ENCODE results near the gene P2RX7.
"Not testable (repeated sequence)": the region's sequence is repeated elsewhere in the genome, so short reads cannot be mapped to it uniquely, and the experiment has no call there.

Gene P2RX7

DNA sequence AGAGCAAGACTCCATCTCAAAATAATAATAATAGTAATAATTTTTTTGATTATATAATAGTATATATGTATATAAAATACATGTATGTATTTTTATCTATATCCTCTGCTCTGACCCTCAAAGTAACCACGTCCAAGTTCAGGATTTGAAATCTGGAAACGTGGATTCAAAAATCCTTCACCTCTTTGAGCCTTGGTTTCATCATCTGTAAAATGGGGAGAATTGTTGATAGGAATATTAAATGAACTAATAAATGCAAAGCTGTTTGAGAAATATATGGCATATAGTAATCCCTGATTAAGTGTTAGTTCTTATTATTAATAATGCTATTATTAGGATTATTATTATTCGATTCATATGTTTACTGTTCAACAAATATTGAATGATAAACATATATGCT, 2.6 kb downstream of the P2RX7 start:
- no peak for DNase-seq (ENCODE audit: low read depth in 2 of 2)

DNA sequence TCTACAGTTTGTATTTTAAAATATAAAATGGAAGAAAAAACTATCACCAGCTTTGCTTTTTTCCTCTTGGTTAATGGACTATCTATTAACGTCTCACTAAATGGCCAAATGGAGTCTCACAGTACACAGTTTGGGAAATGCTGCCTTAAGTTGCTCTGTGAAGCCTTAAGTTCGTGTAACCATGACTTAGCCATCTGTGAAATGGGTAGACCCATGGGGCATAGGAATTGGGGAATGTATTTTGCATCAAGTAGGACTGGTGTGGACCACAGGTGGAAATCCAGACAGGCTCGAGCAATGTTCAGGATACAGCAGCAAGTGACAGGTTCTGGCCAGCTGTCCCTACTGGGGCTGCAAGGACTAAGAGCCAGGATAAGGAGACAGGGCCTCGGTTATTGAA, 4.8 kb downstream of the P2RX7 start:
- no peak for DNase-seq (ENCODE audit: low read depth in 2 of 2)

- DNase-seq (ENCODE audit: low read depth in 2 of 2) = no peak
Observed at GRCh38 chr12:121138284-121138683, 5.6 kb downstream of the P2RX7 start.

- no peak for DNase-seq (ENCODE audit: low read depth in 2 of 2)
Observed at GRCh38 chr12:121139286-121139685, 6.6 kb downstream of the P2RX7 start.

- DNase-seq (ENCODE audit: low read depth in 2 of 2) = no peak
Observed at GRCh38 chr12:121142171-121142950, 9.7 kb downstream of the P2RX7 start.

DNA sequence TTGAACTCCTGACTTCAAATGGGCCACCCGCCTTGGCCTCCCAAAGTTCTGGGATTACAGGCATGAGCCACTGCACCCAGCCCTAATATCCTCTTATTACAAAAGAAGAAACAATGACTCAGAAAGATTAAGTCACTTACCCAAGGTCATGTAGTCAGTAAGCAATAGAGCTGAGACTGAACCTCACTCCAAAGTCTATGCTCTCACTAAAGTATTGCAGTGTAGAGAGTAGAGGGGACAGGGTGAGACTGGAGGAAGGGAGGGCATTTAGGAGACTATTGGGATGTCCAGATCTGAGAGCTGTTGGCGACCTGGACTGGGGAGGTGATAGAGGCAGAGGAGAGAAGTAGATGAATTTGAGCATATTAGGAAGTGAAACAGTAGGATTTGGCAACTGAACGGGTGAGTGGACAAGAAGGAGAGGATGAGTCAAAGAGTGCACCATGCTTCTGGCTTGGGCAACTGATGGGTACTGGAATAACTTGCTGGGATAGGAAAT, 11.8 kb downstream of the P2RX7 start:
- DNase-seq (ENCODE audit: low read depth in 2 of 2) = no peak

GRCh38 chr12:121145221-121145620, 12.5 kb downstream of the P2RX7 start:
- DNase-seq (ENCODE audit: low read depth in 2 of 2) = no peak

GRCh38 chr12:121149289-121149688, 16.6 kb downstream of the P2RX7 start:
- DNase-seq (ENCODE audit: low read depth in 2 of 2) = not testable (repeated sequence)

GRCh38 chr12:121154793-121155375, 22.2 kb downstream of the P2RX7 start:
- no peak for DNase-seq (ENCODE audit: low read depth in 2 of 2)

GRCh38 chr12:121156365-121156764, 23.7 kb downstream of the P2RX7 start:
- DNase-seq (ENCODE audit: low read depth in 2 of 2) = no peak

DNA sequence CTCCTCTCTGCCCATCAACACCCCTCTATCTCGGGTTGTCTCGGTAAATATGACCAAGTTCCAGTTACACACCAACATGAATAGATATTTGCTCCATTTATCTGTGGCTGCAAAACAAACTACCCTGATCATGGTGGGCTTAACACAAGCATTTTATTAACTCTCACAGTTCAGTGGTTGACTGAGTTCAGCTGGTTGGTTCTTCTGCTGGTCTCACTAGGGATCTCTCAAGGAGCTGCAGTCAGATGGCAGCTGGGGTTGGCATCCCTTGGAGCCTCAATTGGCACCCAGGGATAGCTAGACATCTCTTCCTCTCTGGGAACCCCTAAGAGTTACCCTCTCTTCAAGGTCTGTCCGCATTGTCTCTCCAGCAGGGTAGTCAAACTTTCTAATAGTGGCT, 25.4 kb downstream of the P2RX7 start:
- DNase-seq (ENCODE audit: low read depth in 2 of 2) = no peak

DNA sequence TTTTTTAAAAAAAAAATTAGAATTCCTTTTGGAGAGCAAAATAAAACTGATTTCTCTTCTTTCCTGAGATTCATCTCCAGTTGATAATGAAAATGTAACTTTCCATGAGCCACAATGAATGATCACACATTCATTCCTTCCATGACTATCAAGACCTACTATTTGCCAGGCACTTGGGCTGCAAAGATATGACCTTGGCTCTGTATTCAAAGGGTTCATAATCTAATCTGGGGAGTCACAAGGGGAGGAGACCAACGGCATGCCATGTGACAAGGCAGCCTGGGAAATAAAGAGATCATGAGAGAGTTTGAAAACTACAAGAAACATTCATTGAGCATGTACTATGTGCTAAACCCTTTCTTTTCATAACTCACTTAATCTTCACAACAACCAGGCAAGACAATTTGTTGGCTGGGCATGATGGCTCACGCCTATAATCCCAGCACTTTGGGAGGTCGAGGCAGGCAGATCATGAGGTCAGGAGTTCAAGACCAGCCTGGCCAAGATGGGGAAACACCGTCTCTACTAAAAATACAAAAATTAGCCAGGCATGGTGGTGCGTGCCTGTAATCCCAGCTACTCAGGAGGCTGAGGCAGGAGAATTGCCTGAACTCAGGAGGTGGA, 26.2 kb downstream of the P2RX7 start:
- not testable (repeated sequence) for DNase-seq (ENCODE audit: low read depth in 2 of 2)

DNA sequence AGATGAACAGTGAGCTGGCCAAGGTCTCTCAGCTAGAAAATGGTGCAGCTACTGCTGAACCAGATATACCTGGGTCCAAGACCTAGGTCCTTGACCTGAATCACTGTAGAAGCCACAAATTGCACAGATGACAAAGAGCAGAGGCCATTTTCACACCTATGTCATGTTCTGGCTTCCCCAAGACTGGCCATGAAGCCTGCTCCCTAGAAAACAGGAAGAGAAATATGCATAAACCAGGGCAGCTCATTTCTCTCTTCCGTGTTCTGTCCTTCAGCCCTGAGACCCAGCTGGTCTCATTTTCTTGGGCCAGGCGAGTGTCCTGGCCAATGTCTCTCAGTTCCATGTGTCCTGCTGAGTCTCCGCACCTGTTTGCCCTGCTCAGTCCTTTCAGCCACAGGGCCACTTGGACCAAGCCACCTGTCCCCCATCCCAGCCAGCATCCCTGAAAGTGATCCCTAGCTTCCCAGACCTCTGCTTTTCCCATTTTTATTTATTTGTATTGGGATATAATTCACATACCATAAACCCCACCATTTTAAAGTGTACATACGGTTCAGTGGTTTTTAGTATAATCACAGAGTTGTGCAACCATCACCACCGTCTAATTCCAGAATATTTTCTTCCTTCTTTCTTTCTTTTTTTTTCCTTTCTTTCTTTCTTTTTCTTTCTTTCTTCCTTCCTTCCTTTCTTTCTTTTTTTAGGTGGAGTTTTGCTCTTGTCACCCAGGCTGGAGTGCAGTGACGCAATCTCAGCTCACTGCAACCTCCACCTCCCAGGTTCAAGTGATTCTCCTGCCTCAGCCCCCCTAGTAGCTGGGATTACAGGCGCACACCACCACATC, 27.0 kb downstream of the P2RX7 start:
- no peak for DNase-seq (ENCODE audit: low read depth in 2 of 2)

DNA sequence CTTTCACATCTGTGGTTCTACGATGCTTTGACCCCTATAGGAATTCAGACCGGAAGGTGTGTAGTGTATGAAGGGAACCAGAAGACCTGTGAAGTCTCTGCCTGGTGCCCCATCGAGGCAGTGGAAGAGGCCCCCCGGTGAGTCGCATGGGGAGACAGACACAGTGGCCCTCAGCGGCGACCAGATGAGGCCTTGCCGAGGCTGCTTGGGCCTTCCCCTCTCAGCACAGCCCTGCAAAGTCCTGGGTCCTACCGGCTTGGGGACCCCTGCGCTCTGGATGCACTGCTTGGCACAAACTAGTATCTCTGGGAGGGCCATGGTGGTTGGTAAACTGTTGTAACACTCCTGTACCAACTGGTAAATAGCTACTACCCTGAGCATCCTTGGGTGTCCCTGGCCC, 29.7 kb downstream of the P2RX7 start:
- DNase-seq (ENCODE audit: low read depth in 2 of 2) = no peak

DNA sequence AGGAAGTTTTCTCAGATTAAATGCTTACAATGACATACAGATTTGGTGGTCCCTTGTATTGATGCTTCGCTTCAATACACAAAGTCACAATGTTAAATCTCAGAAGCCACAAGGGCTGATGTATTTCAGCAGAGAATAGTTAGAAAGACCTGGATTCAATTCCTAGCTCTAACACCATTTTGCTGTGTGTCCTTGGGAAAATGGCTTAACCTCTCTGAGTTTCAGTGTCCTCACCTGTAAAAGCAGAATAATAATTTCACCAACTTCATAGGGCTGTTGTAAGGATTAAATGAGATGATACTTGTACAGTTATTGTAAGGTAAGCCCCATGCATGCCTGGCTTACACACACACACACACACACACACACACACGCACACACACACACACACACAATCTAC, 30.3 kb downstream of the P2RX7 start:
- no peak for DNase-seq (ENCODE audit: low read depth in 2 of 2)

DNA sequence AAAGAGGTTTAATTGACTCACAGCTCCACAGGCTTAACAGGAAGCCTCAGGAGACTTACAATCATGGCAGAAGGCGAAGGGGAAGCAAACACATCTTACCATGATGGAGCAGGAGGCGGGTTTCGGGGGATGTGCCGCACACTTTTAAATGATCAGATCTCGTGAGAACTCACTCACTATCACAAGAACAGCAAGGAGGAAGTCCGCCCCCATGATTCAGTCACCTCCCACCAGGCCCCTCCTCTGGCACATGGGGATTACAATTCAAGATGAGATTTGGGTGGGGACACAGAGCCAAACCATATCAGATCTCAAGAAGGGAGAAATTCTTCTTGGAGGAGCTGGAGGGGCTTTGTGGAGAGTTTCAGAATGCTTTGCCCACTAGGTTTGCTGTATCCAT, 32.2 kb downstream of the P2RX7 start:
- not testable (repeated sequence) for DNase-seq (ENCODE audit: low read depth in 2 of 2)

DNA sequence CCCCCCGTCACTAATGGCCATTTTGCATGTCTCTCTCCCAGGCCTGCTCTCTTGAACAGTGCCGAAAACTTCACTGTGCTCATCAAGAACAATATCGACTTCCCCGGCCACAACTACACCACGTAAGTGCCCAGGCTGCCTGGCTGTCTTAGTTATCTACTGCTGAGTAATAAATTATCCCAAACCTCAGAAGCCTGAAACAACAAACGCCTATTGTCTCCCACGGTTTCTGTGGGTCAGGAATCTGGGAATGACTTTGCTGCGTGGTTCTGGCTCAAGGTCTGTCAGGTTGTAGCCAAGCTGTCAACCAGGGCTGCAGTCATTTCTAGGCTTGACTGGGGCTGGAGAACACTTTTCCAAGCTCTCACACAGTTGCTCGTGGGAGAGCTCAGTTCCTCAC, 32.6 kb downstream of the P2RX7 start:
- no peak for DNase-seq (ENCODE audit: low read depth in 2 of 2)

GRCh38 chr12:121166356-121166755, 33.7 kb downstream of the P2RX7 start:
- no peak for DNase-seq (ENCODE audit: low read depth in 2 of 2)

DNA sequence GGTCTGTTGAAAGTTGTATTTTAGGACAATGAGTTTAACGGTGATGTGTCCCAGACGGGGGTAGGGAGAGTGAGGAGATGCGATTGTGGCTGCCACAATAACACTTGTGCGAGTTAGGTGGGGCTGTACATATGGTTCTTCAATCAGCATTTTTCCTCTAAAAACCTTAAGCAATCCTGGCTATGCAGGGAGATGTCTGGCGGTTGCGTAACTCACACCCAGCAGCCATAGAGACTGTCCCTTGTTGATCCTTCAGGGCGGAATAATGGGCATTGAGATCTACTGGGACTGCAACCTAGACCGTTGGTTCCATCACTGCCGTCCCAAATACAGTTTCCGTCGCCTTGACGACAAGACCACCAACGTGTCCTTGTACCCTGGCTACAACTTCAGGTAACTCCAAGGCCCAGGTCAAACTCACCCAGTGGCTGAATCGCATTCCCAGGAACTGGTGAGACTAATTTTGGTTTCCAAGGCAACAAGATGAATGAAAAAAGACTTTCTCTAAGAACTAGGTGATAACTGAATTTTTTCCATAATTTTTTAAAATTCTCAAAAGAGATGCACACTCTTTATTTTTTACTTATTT, 34.6 kb downstream of the P2RX7 start:
- DNase-seq (ENCODE audit: low read depth in 2 of 2) = no peak

DNA sequence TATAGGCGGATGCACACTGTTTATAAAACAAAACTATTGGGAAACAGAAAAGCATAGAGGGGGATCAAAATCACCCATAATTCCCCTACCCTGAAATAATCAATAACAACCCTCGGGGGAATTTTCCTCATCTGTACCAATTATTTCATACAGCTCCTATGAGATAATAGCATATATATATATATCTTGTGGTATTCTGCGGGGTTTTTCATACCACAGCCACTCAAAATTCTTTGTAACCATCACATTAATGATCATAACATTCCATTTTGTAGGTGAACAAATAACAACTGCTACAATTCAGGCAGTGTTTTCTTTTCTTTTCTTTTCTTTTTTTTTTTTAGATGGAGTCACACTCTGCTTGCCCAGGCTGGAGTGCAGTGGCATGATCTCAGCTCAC, 35.3 kb downstream of the P2RX7 start:
- no peak for DNase-seq (ENCODE audit: low read depth in 2 of 2)

- no peak for DNase-seq (ENCODE audit: low read depth in 2 of 2)
Observed at GRCh38 chr12:121170151-121170550, 37.5 kb downstream of the P2RX7 start.
